Loucy (cell line): ENCODE measurements around the gene RPL39L.

Source experiments
- H2AFZ ChIP-seq: fragments of 200-600 bp; sonication (generic); 2 replicates; pipeline ENCODE4 v1.6.0; 2016; ENCODE audit warnings: antibody characterized with exemption, mild to moderate bottlenecking, low read length, moderate library complexity
- H3F3A ChIP-seq: fragments of 200-600 bp; 2 replicates; pipeline ENCODE4 v1.6.0; 2016; ENCODE audit warnings: antibody characterized with exemption, low read depth, mild to moderate bottlenecking
- H3K27me3 ChIP-seq: fragments of 200-600 bp; sonication (generic); 2 replicates; pipeline ENCODE4 v1.6.1; 2014; ENCODE audit warnings: low read length, mild to moderate bottlenecking; ENCODE audit not compliant: insufficient read depth, poor library complexity, severe bottlenecking
- H3K36me3 ChIP-seq: fragments of 200-600 bp; sonication (generic); 2 replicates; pipeline ENCODE4 v1.6.1; 2016; ENCODE audit warnings: low read length; ENCODE audit not compliant: insufficient read depth
- H3K4me1 ChIP-seq: fragments of 200-600 bp; sonication (generic); 2 replicates; pipeline ENCODE4 v1.5.1; 2014; ENCODE audit warnings: low read length, mild to moderate bottlenecking; ENCODE audit not compliant: insufficient read depth, poor library complexity, severe bottlenecking
- H3K4me2 ChIP-seq: fragments of 200-600 bp; sonication (generic); 2 replicates; pipeline ENCODE4 v1.6.0; 2014; ENCODE audit warnings: antibody characterized with exemption, low read length, low read depth, mild to moderate bottlenecking; ENCODE audit not compliant: poor library complexity, severe bottlenecking
- H3K4me3 ChIP-seq: fragments of 200-600 bp; sonication (generic); 2 replicates; pipeline ENCODE4 v1.5.1; 2014; ENCODE audit warnings: low read length, mild to moderate bottlenecking, mixed read lengths; ENCODE audit not compliant: poor library complexity, severe bottlenecking
- H3K79me2 ChIP-seq: fragments of 200-600 bp; sonication (generic); 2 replicates; pipeline ENCODE4 v1.6.1; 2014; ENCODE audit warnings: low read length; ENCODE audit not compliant: insufficient read depth
- H3K9ac ChIP-seq: fragments of 200-600 bp; sonication (generic); 2 replicates; pipeline ENCODE4 v1.6.0; 2014; ENCODE audit warnings: mild to moderate bottlenecking, low read depth, low read length, moderate library complexity; ENCODE audit not compliant: poor library complexity, severe bottlenecking
- H3K9me2 ChIP-seq: fragments of 200-600 bp; sonication (generic); replicated peaks from 2 replicates; pipeline ENCODE4 v1.6.1; 2016; ENCODE audit warnings: low read depth, low read length, mixed read lengths
- H3K9me3 ChIP-seq: fragments of 200-600 bp; sonication (generic); 2 replicates; pipeline ENCODE4 v1.6.1; 2014; ENCODE audit warnings: mild to moderate bottlenecking, antibody characterized with exemption, low read length, low read depth; ENCODE audit not compliant: insufficient read depth
- H4K20me1 ChIP-seq: fragments of 200-600 bp; sonication (generic); 2 replicates; pipeline ENCODE4 v1.6.0; 2014; ENCODE audit warnings: antibody characterized with exemption, low read length, mild to moderate bottlenecking; ENCODE audit not compliant: insufficient read depth, poor library complexity, severe bottlenecking
- CTCF ChIP-seq: fragments of 200-600 bp; sonication (generic); conservative IDR thresholded peaks from 2 replicates; pipeline ENCODE4 v1.5.1; 2014; ENCODE audit warnings: mild to moderate bottlenecking, antibody characterized with exemption, low read length
- EZH2phosphoT487 ChIP-seq: fragments of 200-600 bp; IDR thresholded peaks from 2 replicates; pipeline ENCODE4 v1.6.1; 2018; ENCODE audit warnings: antibody characterized with exemption, mild to moderate bottlenecking, moderate library complexity, borderline replicate concordance

The RPL39L gene

GRCh38 chr3:187086831-187087230 lies 52.5 kb downstream of the RPL39L start:
- H3K36me3 ChIP-seq = no peaks in the 10 kb centered on the region
- TF ChIP-seq CTCF (no peak), EZH2phosphoT487 (no peak)
- H3F3A ChIP-seq = no peaks in the 10 kb centered on the region
- no peaks in the 10 kb centered on the region for H3K27me3 ChIP-seq
- no peak overlapping the region for H3K9ac ChIP-seq
- H3K79me2 ChIP-seq = no peaks in the 10 kb centered on the region
- H3K9me3 ChIP-seq = no peaks in the 10 kb centered on the region
- no peaks in the 10 kb centered on the region for H3K9me2 ChIP-seq
- H3K4me1 ChIP-seq = peaks cover 10% of the 10 kb centered on the region
- no peak overlapping the region for H3K4me3 ChIP-seq
- no peak overlapping the region for H3K4me2 ChIP-seq
- H2AFZ ChIP-seq = no peak overlapping the region
- H4K20me1 ChIP-seq = no peaks in the 10 kb centered on the region

GRCh38 chr3:187085933-187086332 lies 53.4 kb downstream of the RPL39L start:
- Histone ChIP-seq H3K36me3 (no peaks in the 10 kb centered on the region), H3K9me2 (no peaks in the 10 kb centered on the region), H3F3A (no peaks in the 10 kb centered on the region), H3K9ac (no peak overlapping the region), H3K27me3 (no peaks in the 10 kb centered on the region), H3K4me1 (peaks cover 10% of the 10 kb centered on the region), H3K4me2 (no peak overlapping the region), H4K20me1 (no peaks in the 10 kb centered on the region), H3K79me2 (no peaks in the 10 kb centered on the region), H3K4me3 (no peak overlapping the region), H3K9me3 (no peaks in the 10 kb centered on the region), H2AFZ (no peak overlapping the region)
- TF ChIP-seq EZH2phosphoT487 = no peak
- no peak for TF ChIP-seq CTCF

- Histone ChIP-seq H3K27me3 (no peaks in the 10 kb centered on the region), H3K4me3 (no peak overlapping the region), H3K36me3 (no peaks in the 10 kb centered on the region), H3K4me1 (peaks cover 10% of the 10 kb centered on the region), H3K9me3 (no peaks in the 10 kb centered on the region), H3K79me2 (no peaks in the 10 kb centered on the region), H2AFZ (no peak overlapping the region), H4K20me1 (no peaks in the 10 kb centered on the region), H3K9ac (no peak overlapping the region), H3K9me2 (no peaks in the 10 kb centered on the region), H3F3A (no peaks in the 10 kb centered on the region), H3K4me2 (no peak overlapping the region)
- TF ChIP-seq CTCF = no peak
- no peak for TF ChIP-seq EZH2phosphoT487
Measured at GRCh38 chr3:187085021-187085666, 54.2 kb downstream of the RPL39L start.
